Dermis blood vessel endothelial cell (primary cell): ENCODE measurements around the gene PHIP. TPM values are rescaled to one million over a fixed set of nuclear protein-coding genes. Genes with fewer than 3 reads are reported as not detected.

ENCODE experiments used
- DNase-seq: peaks from one replicate; pipeline ENCODE4 v3.0.0; 2010
- total RNA-seq: library from RNA; depleted of rRNA; stranded (reverse); fragments of >200 nt; gene quantifications from 2 replicates; pipeline ENCODE4 v1.2.3, GENCODE V29; 2014

PHIP gene
- total RNA-seq, 1 donor from 2014 or later, result 33.7 TPM

DNA sequence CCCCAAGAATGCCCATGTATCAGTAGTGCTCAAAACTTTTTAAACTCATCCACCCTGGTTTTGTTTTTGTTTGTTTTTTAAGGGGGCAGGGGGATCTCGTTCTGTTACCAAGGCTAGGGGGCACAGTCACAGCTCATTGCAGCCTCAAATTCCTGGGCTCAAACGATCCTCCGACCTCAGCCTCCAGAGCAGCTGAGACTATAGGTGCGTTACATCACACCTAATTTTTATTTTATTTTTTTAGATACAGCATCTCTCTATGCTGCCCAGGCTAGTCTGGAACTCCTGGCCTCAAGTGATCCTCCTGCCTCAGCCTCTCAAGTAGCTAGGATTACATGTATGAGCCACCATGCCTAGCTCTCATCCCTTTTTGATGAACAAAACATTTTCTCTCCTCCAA is 11.2 kb downstream of the PHIP start:
- no peak for DNase-seq

DNA sequence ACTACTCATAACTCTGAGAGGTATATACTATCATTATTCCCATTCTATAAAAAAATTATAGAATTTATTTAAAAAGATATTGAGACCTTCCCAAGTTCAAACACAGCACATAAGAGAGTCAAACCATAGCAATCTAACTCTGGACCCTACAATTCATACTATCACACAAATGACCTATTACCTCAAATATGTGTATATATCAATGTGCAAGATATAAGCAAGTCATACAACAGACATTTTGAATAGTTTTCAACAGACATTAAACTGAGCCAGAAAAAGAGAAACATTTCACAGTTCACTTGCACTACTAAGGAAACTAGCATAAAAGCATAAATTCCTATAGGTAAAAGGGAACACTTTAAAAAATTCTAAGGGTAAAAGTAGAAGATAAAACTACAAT is 11.7 kb downstream of the PHIP start:
- no peak for DNase-seq

DNA sequence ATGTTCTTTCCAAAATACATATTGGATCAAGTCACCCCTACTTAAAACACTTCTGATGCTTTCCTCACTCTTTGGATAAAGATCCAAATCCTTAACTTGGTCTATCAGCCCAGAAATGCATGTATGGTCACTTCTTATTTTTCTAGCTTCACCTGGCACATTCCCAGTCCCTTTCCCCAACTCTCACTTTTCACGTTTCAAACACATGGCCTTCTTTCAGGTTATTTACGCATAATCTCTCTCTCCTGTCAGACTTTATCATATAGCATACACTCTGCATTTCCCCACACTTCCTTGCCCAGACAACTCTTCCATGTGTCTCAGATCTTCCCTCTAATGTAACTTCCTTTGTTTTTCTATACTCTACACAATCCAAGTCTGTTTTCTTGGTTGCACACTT is 12.8 kb downstream of the PHIP start:
- peak; percentile 22 for DNase-seq

DNA sequence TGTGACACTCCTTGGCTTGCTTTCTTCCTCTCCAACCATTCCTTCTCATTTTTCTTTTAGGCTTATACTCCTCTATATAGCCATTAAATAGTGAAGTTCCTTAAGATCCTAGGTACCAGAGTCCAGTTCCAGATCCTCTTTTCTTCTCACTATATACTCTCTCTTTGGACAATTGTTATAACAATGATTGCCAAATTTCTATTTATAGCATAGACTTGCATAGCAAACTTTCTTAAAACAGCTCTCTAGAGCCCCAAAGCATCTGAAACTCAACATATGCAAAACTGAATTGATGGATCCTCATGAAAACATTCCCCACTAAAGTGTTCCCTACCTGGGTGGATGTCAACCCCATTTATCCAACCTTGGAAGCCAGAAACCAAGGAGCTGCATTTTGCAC is 13.4 kb downstream of the PHIP start:
- DNase-seq, result no peak

DNA sequence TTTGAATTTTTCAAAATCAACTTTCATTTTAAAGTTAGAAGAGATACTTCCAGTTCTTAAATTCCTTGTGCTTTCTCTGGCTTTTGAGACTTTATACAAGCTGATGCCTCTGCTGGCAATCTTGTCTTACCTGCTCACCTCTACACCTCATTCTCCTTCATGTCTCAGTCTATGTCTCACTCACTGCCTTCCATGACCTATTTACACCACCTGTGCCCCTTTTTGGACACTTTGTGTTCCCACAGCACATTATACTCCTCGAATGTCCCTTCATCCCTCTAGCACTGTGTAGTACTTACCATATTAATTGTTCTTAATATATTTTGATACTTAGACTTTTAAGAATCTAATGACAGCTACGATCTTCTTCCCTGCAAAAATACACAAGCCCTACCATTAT is 15.3 kb downstream of the PHIP start:
- no peak for DNase-seq

DNA sequence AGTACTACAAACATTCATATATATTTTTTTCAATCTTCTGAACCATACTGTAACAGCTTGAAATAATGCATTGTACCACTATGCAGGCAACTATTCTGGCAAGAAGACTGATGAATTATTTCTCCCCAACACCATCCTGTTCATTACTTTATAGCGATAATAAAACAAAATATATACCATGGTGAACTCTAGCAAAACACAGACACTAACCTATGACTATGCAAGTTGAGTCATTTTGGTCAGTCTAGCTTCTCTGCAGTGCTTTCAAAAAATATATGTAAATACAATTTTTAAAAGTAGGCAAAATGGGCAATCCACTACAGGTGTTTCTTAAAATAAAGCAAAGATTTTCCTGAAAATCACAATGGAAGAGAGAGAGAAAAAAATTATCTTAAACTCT is 20.3 kb downstream of the PHIP start:
- DNase-seq, result no peak

DNA sequence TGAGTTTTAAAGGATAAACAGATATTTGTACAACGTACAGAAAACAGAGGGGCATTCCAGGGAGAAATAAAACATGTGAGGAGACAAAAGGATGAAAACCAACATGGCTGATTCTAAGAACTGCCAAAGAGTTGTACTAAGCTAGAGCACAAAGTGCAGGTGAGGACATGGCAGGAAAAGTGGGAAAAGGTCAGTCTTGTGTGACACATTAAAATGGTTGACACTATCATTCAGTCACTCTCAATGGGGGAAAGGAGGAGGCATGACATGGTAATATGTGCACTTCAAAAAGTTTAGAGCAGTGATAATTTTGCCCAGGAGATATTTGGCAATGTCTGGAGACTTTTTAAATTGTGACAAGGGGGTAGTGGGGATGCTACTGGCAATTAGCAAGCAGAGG is 21.8 kb downstream of the PHIP start:
- no peak for DNase-seq

DNA sequence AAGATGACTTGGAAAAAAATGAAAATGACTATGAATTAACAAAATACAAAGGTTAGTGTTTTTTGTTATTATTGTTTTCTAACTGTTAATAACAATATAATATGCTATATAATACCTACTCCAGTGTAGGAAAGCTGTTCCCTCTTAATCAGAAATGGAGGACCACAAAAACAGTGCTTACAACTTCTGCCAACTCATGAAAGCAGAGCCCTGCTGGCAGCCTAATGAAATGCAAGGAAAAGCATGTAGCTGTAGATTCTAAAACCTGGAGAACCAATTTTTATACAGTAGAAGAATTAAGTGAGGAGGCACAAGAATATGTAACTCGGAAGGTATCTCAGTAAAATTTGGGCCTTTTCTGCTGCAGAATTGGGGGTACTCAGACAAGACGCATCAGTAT is 29.4 kb downstream of the PHIP start:
- peak; percentile 44 for DNase-seq

DNA sequence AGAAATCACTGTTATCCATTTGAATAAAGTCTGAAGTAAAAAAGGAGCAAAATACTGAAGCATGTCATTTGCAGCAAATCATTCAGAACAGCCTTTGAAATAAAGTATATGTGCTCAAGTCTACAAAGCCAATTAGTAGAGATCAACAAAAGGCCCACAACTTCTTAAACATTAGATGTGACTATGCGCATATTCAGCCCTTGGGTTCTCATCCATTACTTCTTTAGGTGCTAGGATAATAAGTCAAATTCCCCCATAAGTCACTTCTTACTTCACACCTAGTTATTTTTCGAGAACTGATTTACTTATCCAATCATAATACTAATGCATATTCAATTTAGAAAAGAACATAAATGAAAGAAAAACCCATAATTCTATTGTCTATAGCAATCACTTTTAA is 31.0 kb downstream of the PHIP start:
- DNase-seq, result no peak

DNA sequence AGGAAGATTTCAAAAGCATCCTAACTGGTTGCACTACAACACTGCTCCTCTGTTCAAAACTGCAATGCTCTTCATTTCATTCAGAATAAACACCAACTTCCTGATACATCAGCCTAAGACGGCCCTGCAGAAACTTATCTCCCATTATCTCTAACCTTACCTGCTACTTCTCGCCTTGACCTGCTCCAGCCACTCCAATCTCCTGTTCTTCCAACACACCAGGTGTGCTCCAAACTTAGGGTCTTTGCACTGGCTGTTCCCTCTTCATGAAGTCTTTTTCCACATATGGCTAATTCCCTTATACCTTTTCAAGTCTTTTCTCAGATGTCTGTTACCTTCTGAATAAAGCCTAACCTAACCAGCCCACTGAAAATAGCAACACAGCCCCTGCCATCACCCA is 32.1 kb downstream of the PHIP start:
- no peak for DNase-seq

DNA sequence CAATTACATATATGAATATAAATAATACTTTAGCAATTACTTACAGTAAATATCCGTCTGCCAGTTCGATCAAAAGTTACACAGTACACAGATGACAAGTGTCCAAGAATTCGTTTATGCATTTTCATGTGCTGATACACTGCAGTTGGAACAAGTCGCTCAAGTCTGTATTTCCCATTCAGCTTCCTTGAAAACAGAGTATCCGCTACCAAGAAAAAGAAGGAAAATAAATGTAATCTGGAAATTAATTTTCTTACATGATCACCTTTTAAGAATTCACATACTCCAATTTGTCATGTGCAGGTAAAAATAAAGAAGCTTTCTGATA is 35.3 kb downstream of the PHIP start:
- DNase-seq, result no peak

DNA sequence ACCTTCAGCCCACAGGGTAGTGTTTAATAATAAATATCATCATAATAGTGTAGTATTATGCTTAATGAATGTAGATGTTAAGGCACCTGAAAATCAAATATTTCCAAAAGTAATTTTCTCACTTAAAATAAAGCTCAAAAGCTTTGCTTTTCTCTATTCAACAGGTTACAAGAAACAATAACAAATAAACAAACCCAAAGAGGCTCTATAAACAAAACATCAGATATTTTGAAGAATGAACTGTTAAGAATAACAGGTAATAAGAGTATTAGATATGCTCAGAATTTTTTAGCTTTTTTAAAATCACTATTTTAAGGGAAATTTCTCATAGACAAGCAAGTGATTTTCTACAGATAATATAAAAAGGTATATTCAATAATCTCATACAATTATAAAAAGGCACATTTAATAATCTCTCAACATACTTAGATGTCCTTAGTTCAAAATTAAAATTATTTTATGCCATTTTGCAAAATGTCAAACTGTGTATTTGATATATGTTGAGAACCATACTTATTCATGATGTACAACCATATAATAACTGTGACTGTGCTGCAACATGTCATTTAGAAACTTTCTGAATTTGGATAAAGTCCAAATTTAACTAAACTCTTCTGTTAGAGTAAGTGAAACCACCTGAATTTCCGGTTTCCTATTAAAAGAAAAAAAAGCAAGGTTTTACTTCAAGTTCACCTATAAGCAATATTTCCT is 35.8 kb downstream of the PHIP start:
- DNase-seq, result no peak

DNA sequence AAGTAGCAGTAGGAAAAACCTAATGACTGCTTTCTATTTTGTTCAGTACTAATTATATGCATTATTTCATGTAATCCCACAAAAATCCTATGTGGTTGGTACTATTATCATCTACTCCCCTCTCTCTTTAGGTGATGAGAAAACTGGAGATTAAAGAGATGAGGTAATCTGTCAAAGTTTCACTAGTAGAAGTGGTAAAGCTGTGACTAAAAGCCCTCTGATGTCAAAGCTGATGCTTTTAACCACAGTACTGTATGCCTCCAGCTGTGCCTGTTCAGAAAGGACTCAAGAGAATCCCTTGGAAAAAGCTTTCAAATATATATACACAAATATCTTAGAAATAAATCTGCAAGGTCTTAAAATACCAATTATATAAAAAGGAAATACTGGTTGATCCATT is 38.0 kb downstream of the PHIP start:
- DNase-seq, result no peak

DNA sequence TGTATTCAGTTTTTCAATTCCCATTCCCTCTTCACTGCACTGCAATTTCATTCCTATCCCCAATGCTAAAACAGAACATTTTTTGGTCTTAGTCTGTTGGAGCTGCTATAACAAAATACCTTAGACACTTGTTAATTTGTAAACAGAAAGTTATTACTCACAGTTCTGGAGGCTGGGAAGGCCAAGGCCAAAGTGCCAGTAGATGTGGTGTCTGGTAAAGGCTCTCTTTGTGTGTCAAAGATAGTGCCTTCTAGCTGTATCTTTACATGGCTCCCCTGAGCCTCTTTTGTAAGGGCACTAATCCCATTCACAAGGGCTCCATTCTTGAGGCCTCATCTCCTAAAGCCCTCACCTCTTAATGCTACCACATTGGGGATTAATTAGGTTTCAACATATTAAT is 40.0 kb downstream of the PHIP start:
- no peak for DNase-seq

DNA sequence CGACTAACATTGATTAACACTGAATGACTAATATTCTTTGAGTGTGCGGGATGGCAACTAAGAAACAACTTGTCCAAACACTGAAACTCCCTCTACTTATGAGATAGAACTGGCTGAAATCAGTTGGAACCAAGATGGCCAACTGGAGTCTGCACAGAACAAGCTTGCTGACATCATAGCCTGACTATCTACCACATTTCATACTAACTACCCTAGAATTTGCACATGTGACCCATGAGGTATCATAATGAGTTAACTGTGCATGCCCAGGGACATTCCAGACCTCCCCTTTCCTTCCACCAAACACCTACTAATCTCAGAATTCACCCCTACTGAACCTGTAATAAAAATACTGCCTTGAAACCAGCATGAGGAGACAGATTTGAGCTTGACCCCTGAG is 43.2 kb downstream of the PHIP start:
- DNase-seq, result no peak

DNA sequence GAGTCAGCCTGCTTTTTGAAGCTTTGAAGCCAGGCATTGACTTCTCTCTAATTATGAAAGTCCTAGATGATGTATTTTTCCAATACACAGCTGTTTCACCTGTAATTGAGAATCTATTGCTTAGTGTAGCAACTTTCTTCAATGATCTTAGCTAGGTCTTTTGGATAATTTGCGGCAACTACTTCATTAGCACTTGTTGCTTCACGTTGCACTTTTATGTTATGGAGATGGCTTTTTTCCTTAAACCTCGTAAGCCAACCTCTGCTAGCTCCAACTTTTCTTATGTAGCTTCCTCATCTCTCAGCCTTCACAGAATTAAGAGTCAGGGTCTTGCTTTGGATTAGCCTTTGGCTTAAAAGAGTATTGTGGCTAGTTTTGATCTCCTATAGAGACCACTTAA is 44.8 kb downstream of the PHIP start:
- DNase-seq, result no peak

DNA sequence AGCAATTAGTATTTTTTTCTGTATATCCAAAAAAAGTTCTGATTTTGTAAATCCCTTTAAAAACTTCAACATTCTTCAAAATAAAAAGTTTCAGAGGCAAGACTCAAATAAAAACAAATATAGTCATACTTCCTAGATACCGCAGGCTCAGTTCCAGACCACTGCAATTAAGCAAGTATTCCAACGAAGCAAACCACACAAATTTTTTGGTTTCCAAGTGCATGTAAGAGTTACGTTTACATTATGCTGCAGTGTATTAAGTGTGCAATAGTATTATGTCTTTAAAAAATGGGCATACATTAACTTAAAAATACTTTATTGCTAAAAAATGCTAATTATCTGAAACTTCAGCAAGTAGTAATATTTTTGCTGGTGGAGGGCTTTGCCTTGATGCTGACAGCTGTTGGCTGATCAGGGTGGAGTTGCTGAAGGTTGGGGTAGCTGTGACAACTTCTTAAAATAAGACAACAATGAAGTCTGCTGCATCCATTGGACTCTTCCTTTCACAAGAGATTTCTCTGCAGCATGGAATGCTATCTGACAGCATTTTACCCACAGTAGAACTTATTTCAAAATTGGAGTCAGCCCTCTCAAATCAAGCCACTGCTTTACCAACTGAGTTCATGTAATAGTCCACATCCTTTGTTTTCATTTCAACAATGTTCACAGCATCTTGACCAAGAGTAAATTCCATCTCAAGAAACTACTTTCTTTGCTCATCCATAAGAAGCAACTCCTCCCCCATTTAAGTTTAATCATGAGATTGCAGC is 46.0 kb downstream of the PHIP start:
- no peak for DNase-seq

DNA sequence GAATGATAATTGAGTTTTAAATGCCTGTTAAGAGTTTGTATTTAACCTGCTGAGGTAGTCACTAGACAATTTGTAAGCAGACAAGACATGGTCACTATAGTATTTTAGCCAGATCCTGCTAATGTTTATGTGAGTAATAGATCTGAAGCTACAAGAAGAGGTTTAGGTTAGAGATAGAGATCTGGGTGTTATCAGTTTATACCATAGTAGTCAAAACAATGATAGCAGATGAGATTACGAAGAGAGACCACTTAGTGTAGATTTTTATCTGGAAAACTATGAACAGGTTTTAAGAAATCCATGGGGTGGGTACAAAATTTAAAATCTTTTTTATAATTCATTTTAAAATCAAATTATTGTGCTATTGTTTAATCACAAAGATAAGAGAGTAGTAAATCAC is 47.5 kb downstream of the PHIP start:
- DNase-seq, result no peak

DNA sequence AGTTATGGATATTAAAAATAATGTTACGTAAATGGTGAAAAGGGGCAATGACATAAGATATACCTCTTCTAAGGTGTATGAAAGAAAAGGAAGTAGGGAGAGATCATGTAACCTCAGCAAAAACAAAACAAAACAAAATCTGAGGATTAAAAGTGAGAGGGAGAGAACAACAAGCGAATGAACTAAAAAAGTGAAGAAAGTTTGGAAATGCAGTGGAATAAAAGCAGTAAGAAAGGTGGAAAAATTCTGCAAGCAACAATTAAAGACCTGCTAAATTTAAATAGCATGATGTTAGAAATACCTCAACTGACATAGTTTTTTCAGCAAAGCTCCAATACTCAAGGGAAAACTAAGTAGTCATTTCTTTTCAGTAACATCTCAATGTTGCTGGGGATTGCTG is 48.0 kb downstream of the PHIP start:
- DNase-seq, result no peak

DNA sequence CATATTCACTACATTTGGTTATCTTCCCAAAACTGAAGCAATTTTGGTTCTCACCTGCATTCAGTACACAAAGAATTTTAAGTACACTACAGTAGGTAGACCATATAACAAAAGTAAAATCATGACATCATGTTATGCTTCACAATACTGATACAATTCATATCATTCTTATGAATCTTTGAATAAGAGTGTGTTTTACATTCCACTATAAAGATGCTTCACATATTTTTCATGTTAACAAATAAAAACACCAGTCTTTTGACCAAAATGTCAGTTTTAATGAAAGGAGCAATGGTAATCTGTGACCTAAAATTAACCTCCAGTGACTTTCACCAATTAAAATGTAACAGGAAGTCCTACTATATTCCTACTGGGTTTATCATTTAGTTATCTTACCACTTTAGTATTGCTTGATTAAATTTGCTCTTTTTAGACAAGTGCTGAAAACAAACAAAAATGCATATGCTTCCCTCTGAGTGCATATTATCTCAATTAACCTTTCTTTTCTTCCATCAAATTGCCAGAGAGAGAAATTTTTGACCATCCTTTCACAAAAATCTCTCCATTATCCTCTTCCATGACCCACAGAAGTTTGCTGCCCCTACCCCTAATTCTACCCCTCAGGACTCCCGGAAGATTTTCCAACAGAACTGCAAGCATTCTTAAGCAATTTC is 49.3 kb downstream of the PHIP start:
- DNase-seq, result no peak

DNA sequence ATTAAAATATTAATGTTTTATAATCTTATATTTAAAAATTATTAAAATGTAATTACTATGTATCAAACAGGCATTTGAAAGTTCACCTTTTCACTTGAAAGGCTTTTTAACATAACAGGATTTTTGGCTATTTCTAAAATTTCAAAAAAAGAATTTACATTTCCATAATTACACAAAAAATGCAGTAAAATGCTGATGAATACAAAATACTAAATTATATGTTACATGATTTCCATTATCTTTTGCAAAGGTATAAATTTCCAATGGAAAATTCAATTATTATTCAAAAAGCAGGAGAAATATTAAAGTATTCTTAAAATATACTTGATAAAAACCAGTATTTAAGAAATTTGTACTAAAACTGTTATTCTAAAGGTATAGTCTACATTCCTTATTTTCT is 66.1 kb downstream of the PHIP start:
- no peak for DNase-seq

DNA sequence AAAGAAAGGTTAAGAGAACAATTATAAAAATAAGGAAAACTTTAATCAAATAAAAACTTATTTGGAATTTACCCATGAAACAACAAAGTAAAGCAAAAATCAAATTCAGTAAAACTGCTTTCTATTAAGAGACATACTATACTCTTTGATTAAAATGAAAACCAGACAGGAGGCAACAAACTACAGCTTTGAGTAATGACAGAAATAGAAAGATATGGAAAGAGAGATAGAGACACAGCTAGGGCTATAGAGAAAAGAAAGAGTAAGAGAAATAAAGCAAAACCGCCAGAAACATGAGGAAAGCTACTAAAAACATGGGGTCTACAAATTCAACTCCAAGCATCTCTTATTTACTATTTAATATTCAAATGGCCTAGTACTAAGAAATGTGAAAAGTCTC is 67.6 kb downstream of the PHIP start:
- DNase-seq, result no peak

DNA sequence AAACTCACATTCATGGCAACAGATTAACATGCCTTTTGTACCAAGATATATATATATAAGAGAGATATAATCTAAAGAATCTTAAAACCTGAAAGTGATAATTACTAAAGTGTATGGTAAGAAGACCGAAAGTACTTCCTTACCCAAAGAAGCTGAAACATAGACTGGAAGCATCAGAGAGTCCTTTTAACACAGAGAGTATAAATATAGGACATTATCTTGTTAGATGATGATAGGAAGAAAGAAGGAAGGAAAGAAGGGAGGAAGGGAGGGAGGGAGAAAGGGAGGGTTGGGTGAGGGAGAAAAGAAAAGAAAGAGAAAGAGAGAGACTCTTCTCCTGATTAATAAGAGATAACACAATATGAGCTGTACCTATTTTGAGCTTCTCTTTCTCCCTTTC is 68.2 kb downstream of the PHIP start:
- no peak for DNase-seq

DNA sequence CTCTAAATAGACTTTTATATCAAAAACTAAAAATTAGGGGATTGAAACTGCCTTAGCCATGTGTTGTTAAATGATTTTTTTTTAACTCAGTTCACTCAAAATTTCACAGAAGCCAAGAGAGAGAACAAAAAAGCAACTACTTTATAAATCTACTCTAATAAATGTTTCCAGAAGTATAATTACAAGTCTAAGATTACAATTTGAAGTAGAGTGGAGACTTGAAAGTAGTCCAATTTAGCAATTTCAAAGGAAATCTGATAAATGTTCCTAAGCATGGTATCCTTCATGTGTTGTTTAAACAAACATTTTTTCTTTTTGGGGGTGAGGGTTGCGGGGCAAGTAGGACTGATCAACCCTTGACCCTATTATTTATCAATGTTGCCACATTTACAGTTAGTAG is 72.6 kb downstream of the PHIP start:
- DNase-seq, result peak; percentile 2
